VCaP (cell line): ENCODE data around the gene PRR23E.

Experiments
- H3K27ac ChIP-seq: fragments of 450-650 bp; 2 replicates; pipeline ENCODE4 v1.5.1; 2017
- CTCF ChIP-seq: fragments of 450-650 bp; conservative IDR thresholded peaks from 2 replicates; pipeline ENCODE4 v1.5.1; 2017; ENCODE audit warnings: mild to moderate bottlenecking, moderate library complexity

The PRR23E gene

GRCh38 chr3:127200086-127200691 is 7.3 kb downstream of the PRR23E start:
- TF ChIP-seq CTCF: no peak

GRCh38 chr3:127203024-127203423 is 10.1 kb downstream of the PRR23E start:
- H3K27ac ChIP-seq: peak overlapping the region; percentile 56
- no peak for TF ChIP-seq CTCF

More at GRCh38 chr3:127200086-127200691, 7.3 kb downstream of the PRR23E start:
- no peak overlapping the region for H3K27ac ChIP-seq

- no peak overlapping the region for H3K27ac ChIP-seq
- TF ChIP-seq CTCF: no peak
These were observed 12.1 kb downstream of the PRR23E start for GRCh38 chr3:127204841-127205582.

GRCh38 chr3:127206154-127206553 is 13.2 kb downstream of the PRR23E start:
- no peak for TF ChIP-seq CTCF
- H3K27ac ChIP-seq: no peak overlapping the region

GRCh38 chr3:127206611-127207516 is 13.9 kb downstream of the PRR23E start:
- no peak for TF ChIP-seq CTCF
- H3K27ac ChIP-seq: no peak overlapping the region

- H3K27ac ChIP-seq: no peak overlapping the region
- no peak for TF ChIP-seq CTCF
These were observed 15.0 kb downstream of the PRR23E start for GRCh38 chr3:127207727-127208482.
